Esophagus muscularis mucosa (tissue), 4 donors: ENCODE data around the gene KCNK2.

Experiments
- EP300 ChIP-seq: sonication (generic); formaldehyde crosslinking; IDR thresholded peaks from one replicate; pipeline ENCODE4 v1.6.1; 2017; ENCODE audit warnings: antibody characterized with exemption
- POLR2A ChIP-seq: fragments of 450-650 bp; IDR thresholded peaks from one replicate; pipeline ENCODE4 v1.6.1; 2017; ENCODE audit warnings: antibody characterized with exemption, moderate library complexity, mild to moderate bottlenecking, low read depth
- POLR2AphosphoS5 ChIP-seq, 2 donors: sonication (generic); formaldehyde crosslinking; IDR thresholded peaks; one replicate each; pipeline ENCODE4 v1.6.1; 2017; ENCODE audit warnings: antibody characterized with exemption in 2 of 2
- TF ChIP-seq, protein P1 (sequence below), 3 experiments: fragments of 200-600 bp in 2 of 3; fragments of 450-650 bp in 1 of 3; sonication (generic) in 2 of 3; IDR thresholded peaks; one replicate each; pipeline ENCODE4 v1.5.1; 2017 to 2019; ENCODE audit warnings: antibody characterized with exemption in 3 of 3, mild to moderate bottlenecking in 2 of 3, moderate library complexity in 1 of 3

- TF ChIP-seq POLR2A = no peak
- TF ChIP-seq, protein P1, sequence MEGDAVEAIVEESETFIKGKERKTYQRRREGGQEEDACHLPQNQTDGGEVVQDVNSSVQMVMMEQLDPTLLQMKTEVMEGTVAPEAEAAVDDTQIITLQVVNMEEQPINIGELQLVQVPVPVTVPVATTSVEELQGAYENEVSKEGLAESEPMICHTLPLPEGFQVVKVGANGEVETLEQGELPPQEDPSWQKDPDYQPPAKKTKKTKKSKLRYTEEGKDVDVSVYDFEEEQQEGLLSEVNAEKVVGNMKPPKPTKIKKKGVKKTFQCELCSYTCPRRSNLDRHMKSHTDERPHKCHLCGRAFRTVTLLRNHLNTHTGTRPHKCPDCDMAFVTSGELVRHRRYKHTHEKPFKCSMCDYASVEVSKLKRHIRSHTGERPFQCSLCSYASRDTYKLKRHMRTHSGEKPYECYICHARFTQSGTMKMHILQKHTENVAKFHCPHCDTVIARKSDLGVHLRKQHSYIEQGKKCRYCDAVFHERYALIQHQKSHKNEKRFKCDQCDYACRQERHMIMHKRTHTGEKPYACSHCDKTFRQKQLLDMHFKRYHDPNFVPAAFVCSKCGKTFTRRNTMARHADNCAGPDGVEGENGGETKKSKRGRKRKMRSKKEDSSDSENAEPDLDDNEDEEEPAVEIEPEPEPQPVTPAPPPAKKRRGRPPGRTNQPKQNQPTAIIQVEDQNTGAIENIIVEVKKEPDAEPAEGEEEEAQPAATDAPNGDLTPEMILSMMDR (IDR thresholded peaks at IDR 0.05) = no peak
- no peak for TF ChIP-seq POLR2AphosphoS5 (IDR thresholded peaks at IDR 0.05)
- TF ChIP-seq EP300 = no peak
Measured at GRCh38 chr1:215109171-215109570, 26.6 kb downstream of the KCNK2 start.
